WTC11 (cell line): ENCODE measurements around the gene TAF10. TPM values are rescaled to one million over a fixed set of nuclear protein-coding genes. Genes with fewer than 3 reads are reported as not detected.

Experiments used
- ATAC-seq: fragments of 200-7000 bp; cut with Tn5 transposase; 2 replicates; pipeline ENCODE4 v1.10.0; 2021; ENCODE audit warnings: mild to moderate bottlenecking, moderate library complexity
- CTCF ChIA-PET: fragments of 300-600 bp; sonication (Branson Sonifier 250); formaldehyde crosslinking; loops from one replicate; lab custom pipeline; 2021; ENCODE audit warnings: antibody characterized with exemption; lab: Charles Lee
- POLR2A ChIA-PET: fragments of 350-600 bp; sonication (Branson Sonifier 250); formaldehyde crosslinking; loops from one replicate; lab custom pipeline; 2021; ENCODE audit warnings: antibody characterized with exemption; lab: Charles Lee
- DNase-seq: peaks from one replicate; pipeline ENCODE4 v3.0.0; 2021; ENCODE audit warnings: low spot score
- H3K27ac Mint-ChIP-seq: 2 replicates; pipeline ENCODE4 v1.8.0; 2021; ENCODE audit warnings: mixed read lengths
- H3K27me3 Mint-ChIP-seq: 2 replicates; pipeline ENCODE4 v1.8.0; 2021; ENCODE audit warnings: low read depth, mild to moderate bottlenecking, moderate library complexity, mixed read lengths
- H3K36me3 Mint-ChIP-seq: 2 replicates; pipeline ENCODE4 v1.8.0; 2021; ENCODE audit warnings: mixed read lengths
- H3K4me1 Mint-ChIP-seq: 2 replicates; pipeline ENCODE4 v1.8.0; 2022; ENCODE audit warnings: mixed read lengths
- H3K4me3 Mint-ChIP-seq: 2 replicates; pipeline ENCODE4 v1.8.0; 2021; ENCODE audit warnings: mild to moderate bottlenecking, moderate library complexity, mixed read lengths
- H3K9me3 Mint-ChIP-seq: 2 replicates; pipeline ENCODE4 v1.8.0; 2021; ENCODE audit warnings: mixed read lengths
- ELF4 ChIP-seq: sonication (generic); formaldehyde crosslinking; IDR thresholded peaks from 2 replicates; pipeline ENCODE4 v1.8.1; 2022; ENCODE audit warnings: low read depth, mild to moderate bottlenecking, moderate library complexity, missing genetic modification reagents
- FOXJ3 ChIP-seq: sonication (generic); formaldehyde crosslinking; IDR thresholded peaks from 2 replicates; pipeline ENCODE4 v1.9.0; 2021; ENCODE audit warnings: missing genetic modification reagents, mild to moderate bottlenecking, borderline replicate concordance
- GRHL2 ChIP-seq: fragments of 250-450 bp; sonication (Bioruptor Pico); IDR thresholded peaks from 2 replicates; pipeline ENCODE4 v1.8.0; 2022; ENCODE audit warnings: mild to moderate bottlenecking, moderate library complexity; ENCODE audit not compliant: insufficient replicate concordance, severe bottlenecking
- NR2C2 ChIP-seq: sonication (generic); formaldehyde crosslinking; IDR thresholded peaks from 2 replicates; pipeline ENCODE4 v1.8.0; 2022; ENCODE audit warnings: mild to moderate bottlenecking, missing genetic modification reagents
- RELA ChIP-seq: sonication (generic); formaldehyde crosslinking; IDR thresholded peaks from 2 replicates; pipeline ENCODE4 v1.8.1; 2022; ENCODE audit warnings: missing genetic modification reagents, mild to moderate bottlenecking, borderline replicate concordance
- RORB ChIP-seq: fragments of 250-450 bp; sonication (Bioruptor Pico); IDR thresholded peaks from 2 replicates; pipeline ENCODE4 v1.9.0; 2021; ENCODE audit warnings: mild to moderate bottlenecking
- ZNF396 ChIP-seq: fragments of 250-450 bp; sonication (Bioruptor Pico); IDR thresholded peaks from 2 replicates; pipeline ENCODE4 v1.8.0; 2021; ENCODE audit warnings: mild to moderate bottlenecking, moderate library complexity, borderline replicate concordance
- ZNF416 ChIP-seq: fragments of 250-450 bp; sonication (Bioruptor Pico); IDR thresholded peaks from 2 replicates; pipeline ENCODE4 v1.9.0; 2021; ENCODE audit warnings: mild to moderate bottlenecking, inconsistent platforms
- ZNF423 ChIP-seq: fragments of 250-450 bp; sonication (Bioruptor Pico); IDR thresholded peaks from 2 replicates; pipeline ENCODE4 v2.1.2; 2022; ENCODE audit warnings: mild to moderate bottlenecking, moderate library complexity
- total RNA-seq: library from RNA; stranded (reverse); gene quantifications from 3 replicates; pipeline ENCODE4 v1.2.3, GENCODE V29; 2021
- TF ChIP-seq, protein P1 (sequence below): fragments of 250-450 bp; sonication (Bioruptor Pico); conservative IDR thresholded peaks from 2 replicates; pipeline ENCODE4 v1.9.0; 2021; ENCODE audit warnings: mild to moderate bottlenecking
- TF ChIP-seq, protein P2 (sequence below): sonication (generic); formaldehyde crosslinking; IDR thresholded peaks from 2 replicates; pipeline ENCODE4 v1.8.1; 2023; ENCODE audit warnings: mild to moderate bottlenecking, moderate library complexity, missing genetic modification reagents
- TF ChIP-seq, protein P3 (sequence below): fragments of 250-450 bp; sonication (Bioruptor Pico); IDR thresholded peaks from 2 replicates; pipeline ENCODE4 v1.9.0; 2021; ENCODE audit warnings: moderate library complexity, mild to moderate bottlenecking, inconsistent platforms, borderline replicate concordance
- TF ChIP-seq, protein P4 (sequence below): fragments of 250-450 bp; sonication (Bioruptor Pico); IDR thresholded peaks from 2 replicates; pipeline ENCODE4 v1.9.0; 2021; ENCODE audit warnings: mild to moderate bottlenecking
- TF ChIP-seq, protein P5 (sequence below): fragments of 250-450 bp; sonication (Bioruptor Pico); IDR thresholded peaks from 2 replicates; pipeline ENCODE4 v1.9.0; 2021; ENCODE audit warnings: mild to moderate bottlenecking
- TF ChIP-seq, protein P6 (sequence below): sonication (generic); formaldehyde crosslinking; IDR thresholded peaks from 2 replicates; pipeline ENCODE4 v1.8.1; 2022; ENCODE audit warnings: missing genetic modification reagents, borderline replicate concordance
- TF ChIP-seq, protein P7 (sequence below): fragments of 250-450 bp; sonication (Bioruptor Pico); IDR thresholded peaks from 2 replicates; pipeline ENCODE4 v1.9.0; 2021; ENCODE audit warnings: mild to moderate bottlenecking, borderline replicate concordance

The TAF10 gene
- total RNA-seq, 1 experiment from 2014 or later, result 165 TPM

DNA sequence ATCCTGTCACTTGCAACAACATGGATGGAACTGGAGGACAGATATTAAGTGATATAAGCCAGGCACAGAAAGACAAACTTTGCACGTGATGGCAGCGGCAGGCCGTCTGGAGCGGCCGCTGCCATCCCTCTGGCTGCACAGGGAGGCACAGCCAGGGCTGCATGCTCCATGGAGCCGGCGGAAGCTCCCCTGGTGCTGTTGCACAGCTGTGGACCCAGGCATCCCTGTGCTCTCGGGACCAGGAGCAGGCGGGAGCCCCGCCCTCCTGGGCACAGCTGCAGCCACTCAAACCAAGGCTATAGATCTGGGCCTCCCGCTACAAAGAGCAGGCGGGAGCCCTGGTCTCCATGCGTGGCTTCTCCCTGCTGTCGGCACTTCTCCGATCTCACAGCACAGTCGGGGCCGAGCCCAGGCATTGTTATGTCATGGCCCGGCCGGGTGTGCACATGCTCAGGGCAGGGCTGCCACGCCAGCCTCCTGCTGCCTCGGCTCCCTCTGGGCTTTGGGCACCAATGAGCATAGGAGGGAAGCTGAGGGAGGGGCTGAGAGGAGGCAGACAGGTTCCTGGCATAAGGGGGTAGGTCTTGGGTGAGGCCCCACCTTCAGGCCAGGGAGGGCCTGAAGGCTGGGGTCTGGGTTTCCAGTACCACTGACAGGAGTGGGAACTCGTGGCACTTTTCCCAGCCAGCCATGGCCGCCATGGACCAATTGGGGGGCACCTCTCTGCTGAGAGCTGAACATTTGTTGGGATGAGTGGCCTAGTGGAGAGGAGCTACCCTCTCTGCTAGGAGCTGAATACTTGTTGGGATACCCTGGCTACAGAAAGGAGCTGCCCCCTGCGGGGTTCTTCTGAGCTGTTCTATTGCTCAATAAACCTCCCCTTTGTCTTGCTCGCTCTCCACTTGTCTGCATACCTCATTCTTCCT lies 25.3 kb downstream of the TAF10 start:
- CTCF ChIA-PET, result interaction anchor here (0.9 to 1.8 kb wide), 5 partner anchors 16 to 208 kb away, joined by 3 to 12 read pairs (median 6); partner anchors contain the start of gene TAF10
- TF ChIP-seq RELA (CRISPR knock-in tag) (no peak), ZNF416 (CRISPR knock-in tag) (no peak)
- TF ChIP-seq, protein P1, sequence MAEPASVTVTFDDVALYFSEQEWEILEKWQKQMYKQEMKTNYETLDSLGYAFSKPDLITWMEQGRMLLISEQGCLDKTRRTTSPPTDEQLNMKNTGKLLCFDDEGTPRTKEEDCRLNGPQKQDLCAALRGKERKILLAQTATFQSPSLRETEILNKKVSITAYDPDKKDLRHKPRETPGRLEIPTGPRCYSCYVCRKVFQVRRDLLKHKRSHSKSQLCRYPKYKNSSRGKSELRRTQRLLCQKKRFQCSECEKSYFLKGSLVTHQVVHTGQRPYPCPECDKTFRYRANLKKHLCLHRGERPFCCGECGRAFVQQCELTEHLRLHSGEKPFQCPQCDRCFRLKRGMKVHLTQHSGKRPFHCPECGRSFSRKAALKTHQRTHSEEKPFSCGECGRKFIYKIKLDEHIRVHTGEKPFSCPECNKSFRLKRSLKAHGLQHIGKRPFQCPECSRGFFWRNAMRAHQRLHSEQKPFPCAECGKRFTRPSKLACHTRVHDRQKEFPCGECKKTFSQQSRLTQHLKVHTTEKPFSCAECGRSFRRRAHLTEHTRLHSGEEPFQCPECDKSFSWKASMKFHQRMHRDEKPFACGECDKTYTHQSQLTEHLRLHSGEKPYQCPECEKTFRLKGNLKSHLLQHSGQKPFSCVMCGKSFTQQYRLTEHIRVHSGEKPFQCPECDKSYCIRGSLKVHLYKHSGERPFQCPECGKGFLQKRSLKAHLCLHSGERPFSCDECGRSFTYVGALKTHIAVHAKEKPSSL (CRISPR knock-in tag), result no peak
- TF ChIP-seq, protein P2, sequence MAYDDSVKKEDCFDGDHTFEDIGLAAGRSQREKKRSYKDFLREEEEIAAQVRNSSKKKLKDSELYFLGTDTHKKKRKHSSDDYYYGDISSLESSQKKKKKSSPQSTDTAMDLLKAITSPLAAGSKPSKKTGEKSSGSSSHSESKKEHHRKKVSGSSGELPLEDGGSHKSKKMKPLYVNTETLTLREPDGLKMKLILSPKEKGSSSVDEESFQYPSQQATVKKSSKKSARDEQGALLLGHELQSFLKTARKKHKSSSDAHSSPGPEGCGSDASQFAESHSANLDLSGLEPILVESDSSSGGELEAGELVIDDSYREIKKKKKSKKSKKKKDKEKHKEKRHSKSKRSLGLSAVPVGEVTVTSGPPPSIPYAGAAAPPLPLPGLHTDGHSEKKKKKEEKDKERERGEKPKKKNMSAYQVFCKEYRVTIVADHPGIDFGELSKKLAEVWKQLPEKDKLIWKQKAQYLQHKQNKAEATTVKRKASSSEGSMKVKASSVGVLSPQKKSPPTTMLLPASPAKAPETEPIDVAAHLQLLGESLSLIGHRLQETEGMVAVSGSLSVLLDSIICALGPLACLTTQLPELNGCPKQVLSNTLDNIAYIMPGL, result no peak
- TF ChIP-seq, all 79 proteins: peak for 0
- H3K4me1 Mint-ChIP-seq, result no peaks in the 10 kb centered on the region
- H3K36me3 Mint-ChIP-seq, result peaks cover 3% of the 10 kb centered on the region
- H3K9me3 Mint-ChIP-seq, result peaks cover 34% of the 10 kb centered on the region
- no peak overlapping the region for H3K27ac Mint-ChIP-seq
- no peaks in the 10 kb centered on the region for H3K27me3 Mint-ChIP-seq
- ATAC-seq (peak; percentile 84), DNase-seq (no peak)
- POLR2A ChIA-PET, result interaction anchor here (1.1 kb wide), 1 partner anchor 105 kb away, joined by 3 read pairs; the partner anchor contains the start of genes ARFIP2 and TIMM10B
- H3K4me3 Mint-ChIP-seq, result no peak overlapping the region; the same call in 1 of the 2 replicates

DNA sequence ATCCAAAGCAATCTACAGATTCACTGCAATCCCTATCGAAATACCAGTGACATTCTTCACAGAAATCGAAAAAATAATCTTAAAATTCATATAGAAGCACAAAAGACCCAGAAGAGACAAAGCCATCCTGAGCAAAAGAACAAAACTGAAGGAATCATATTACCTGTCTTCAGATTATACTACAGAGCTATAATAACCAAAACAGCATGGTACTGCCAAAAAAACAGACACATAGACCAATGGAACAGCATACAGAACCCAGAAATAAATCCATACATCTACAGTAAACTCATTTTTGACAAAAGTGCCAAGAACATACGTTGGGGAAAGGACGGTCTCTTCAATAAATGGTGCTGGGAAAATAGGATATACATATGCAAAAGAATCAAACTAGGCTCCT lies 27.5 kb downstream of the TAF10 start:
- Mint-ChIP-seq H3K4me1 (no peaks in the 10 kb centered on the region), H3K27ac (no peak overlapping the region), H3K36me3 (peaks cover 3% of the 10 kb centered on the region), H3K9me3 (peaks cover 34% of the 10 kb centered on the region), H3K27me3 (no peaks in the 10 kb centered on the region), H3K4me3 (no peak overlapping the region)
- ATAC-seq, result no peak
- ChIA-PET CTCF (no interaction called here), POLR2A (no interaction called here)
- no peak for TF ChIP-seq ZNF396 (CRISPR knock-in tag)
- no peak for TF ChIP-seq ZNF423 (CRISPR knock-in tag)
- no peak for TF ChIP-seq FOXJ3
- TF ChIP-seq, protein P3, sequence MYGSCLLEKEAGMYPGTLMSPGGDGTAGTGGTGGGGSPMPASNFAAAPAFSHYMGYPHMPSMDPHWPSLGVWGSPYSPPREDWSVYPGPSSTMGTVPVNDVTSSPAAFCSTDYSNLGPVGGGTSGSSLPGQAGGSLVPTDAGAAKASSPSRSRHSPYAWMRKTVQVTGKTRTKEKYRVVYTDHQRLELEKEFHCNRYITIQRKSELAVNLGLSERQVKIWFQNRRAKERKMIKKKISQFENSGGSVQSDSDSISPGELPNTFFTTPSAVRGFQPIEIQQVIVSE (CRISPR knock-in tag), result no peak
- TF ChIP-seq, protein P4, sequence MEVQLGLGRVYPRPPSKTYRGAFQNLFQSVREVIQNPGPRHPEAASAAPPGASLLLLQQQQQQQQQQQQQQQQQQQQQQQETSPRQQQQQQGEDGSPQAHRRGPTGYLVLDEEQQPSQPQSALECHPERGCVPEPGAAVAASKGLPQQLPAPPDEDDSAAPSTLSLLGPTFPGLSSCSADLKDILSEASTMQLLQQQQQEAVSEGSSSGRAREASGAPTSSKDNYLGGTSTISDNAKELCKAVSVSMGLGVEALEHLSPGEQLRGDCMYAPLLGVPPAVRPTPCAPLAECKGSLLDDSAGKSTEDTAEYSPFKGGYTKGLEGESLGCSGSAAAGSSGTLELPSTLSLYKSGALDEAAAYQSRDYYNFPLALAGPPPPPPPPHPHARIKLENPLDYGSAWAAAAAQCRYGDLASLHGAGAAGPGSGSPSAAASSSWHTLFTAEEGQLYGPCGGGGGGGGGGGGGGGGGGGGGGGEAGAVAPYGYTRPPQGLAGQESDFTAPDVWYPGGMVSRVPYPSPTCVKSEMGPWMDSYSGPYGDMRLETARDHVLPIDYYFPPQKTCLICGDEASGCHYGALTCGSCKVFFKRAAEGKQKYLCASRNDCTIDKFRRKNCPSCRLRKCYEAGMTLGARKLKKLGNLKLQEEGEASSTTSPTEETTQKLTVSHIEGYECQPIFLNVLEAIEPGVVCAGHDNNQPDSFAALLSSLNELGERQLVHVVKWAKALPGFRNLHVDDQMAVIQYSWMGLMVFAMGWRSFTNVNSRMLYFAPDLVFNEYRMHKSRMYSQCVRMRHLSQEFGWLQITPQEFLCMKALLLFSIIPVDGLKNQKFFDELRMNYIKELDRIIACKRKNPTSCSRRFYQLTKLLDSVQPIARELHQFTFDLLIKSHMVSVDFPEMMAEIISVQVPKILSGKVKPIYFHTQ (CRISPR knock-in tag), result no peak
- no peak for TF ChIP-seq ELF4 (CRISPR knock-in tag)
- no peak for TF ChIP-seq GRHL2 (CRISPR knock-in tag)
- TF ChIP-seq, protein P5, sequence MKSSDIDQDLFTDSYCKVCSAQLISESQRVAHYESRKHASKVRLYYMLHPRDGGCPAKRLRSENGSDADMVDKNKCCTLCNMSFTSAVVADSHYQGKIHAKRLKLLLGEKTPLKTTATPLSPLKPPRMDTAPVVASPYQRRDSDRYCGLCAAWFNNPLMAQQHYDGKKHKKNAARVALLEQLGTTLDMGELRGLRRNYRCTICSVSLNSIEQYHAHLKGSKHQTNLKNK (CRISPR knock-in tag), result no peak
- TF ChIP-seq, protein P6, sequence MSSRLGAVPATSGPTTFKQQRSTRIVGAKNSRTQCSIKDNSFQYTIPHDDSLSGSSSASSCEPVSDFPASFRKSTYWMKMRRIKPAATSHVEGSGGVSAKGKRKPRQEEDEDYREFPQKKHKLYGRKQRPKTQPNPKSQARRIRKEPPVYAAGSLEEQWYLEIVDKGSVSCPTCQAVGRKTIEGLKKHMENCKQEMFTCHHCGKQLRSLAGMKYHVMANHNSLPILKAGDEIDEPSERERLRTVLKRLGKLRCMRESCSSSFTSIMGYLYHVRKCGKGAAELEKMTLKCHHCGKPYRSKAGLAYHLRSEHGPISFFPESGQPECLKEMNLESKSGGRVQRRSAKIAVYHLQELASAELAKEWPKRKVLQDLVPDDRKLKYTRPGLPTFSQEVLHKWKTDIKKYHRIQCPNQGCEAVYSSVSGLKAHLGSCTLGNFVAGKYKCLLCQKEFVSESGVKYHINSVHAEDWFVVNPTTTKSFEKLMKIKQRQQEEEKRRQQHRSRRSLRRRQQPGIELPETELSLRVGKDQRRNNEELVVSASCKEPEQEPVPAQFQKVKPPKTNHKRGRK (CRISPR knock-in tag), result no peak
- TF ChIP-seq, protein P7, sequence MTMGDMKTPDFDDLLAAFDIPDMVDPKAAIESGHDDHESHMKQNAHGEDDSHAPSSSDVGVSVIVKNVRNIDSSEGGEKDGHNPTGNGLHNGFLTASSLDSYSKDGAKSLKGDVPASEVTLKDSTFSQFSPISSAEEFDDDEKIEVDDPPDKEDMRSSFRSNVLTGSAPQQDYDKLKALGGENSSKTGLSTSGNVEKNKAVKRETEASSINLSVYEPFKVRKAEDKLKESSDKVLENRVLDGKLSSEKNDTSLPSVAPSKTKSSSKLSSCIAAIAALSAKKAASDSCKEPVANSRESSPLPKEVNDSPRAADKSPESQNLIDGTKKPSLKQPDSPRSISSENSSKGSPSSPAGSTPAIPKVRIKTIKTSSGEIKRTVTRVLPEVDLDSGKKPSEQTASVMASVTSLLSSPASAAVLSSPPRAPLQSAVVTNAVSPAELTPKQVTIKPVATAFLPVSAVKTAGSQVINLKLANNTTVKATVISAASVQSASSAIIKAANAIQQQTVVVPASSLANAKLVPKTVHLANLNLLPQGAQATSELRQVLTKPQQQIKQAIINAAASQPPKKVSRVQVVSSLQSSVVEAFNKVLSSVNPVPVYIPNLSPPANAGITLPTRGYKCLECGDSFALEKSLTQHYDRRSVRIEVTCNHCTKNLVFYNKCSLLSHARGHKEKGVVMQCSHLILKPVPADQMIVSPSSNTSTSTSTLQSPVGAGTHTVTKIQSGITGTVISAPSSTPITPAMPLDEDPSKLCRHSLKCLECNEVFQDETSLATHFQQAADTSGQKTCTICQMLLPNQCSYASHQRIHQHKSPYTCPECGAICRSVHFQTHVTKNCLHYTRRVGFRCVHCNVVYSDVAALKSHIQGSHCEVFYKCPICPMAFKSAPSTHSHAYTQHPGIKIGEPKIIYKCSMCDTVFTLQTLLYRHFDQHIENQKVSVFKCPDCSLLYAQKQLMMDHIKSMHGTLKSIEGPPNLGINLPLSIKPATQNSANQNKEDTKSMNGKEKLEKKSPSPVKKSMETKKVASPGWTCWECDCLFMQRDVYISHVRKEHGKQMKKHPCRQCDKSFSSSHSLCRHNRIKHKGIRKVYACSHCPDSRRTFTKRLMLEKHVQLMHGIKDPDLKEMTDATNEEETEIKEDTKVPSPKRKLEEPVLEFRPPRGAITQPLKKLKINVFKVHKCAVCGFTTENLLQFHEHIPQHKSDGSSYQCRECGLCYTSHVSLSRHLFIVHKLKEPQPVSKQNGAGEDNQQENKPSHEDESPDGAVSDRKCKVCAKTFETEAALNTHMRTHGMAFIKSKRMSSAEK (CRISPR knock-in tag), result no peak
- TF ChIP-seq, protein P2, result no peak
- no peak for TF ChIP-seq RORB (CRISPR knock-in tag)
- no peak for TF ChIP-seq NR2C2
- DNase-seq, result no peak
